Left lung (tissue), 10 donors: Measurements from ENCODE around the gene SLC17A7. TPM values are rescaled to one million over a fixed set of nuclear protein-coding genes. Genes with fewer than 3 reads are reported as not detected.

ENCODE experiments used
- ATAC-seq: fragments of 200-7000 bp; cut with Tn5 transposase; one replicate; pipeline ENCODE4 v1.9.1; 2020; ENCODE audit warnings: moderate library complexity
- DNase-seq, 4 donors: peaks; one replicate each; pipeline ENCODE4 v3.0.0-alpha.2; 2013 to 2020
- H3K27ac ChIP-seq, 2 donors: fragments of 200-600 bp; sonication (generic) in 1 of 2; one replicate each; pipeline versions ENCODE4 v1.5.0 to v1.8.0; 2020 to 2021
- H3K27me3 ChIP-seq, 2 donors: fragments of 200-600 bp; sonication (generic) in 1 of 2; one replicate each; pipeline versions ENCODE4 v1.5.0 to v1.8.0; 2020 to 2021
- H3K36me3 ChIP-seq, 2 donors: fragments of 200-600 bp; sonication (generic) in 1 of 2; one replicate each; pipeline versions ENCODE4 v1.5.0 to v1.8.0; 2020 to 2021
- H3K4me1 ChIP-seq, 2 donors: fragments of 200-600 bp; one replicate each; pipeline ENCODE4 v1.8.0; 2021
- H3K4me3 ChIP-seq, 2 donors: fragments of 200-600 bp; sonication (generic) in 1 of 2; one replicate each; pipeline versions ENCODE4 v1.5.0 to v1.8.0; 2020 to 2021; ENCODE audit warnings: mild to moderate bottlenecking in 1 of 2
- H3K9me3 ChIP-seq, 2 donors: fragments of 200-600 bp; sonication (generic) in 1 of 2; one replicate each; pipeline versions ENCODE4 v1.5.0 to v1.8.0; 2020 to 2021
- intact Hi-C, 2 donors: fragments of 100-400 bp; cut with DNase I; formaldehyde crosslinking; loops; one replicate each; pipeline versions ENCODE4 v1.11.2 to v1.14.2; 2022
- polyA plus RNA-seq, 6 donors: library from polyadenylated mRNA; unstranded; fragments of 120-200 nt; gene quantifications; one replicate each; pipeline ENCODE4 v1.2.1, GENCODE V29; 2013; ENCODE audit not compliant: insufficient read length in 6 of 6
- total RNA-seq, 2 donors: library from RNA; stranded (reverse); fragmentation: NEBNext Ultra II Directional; extraction: Animal tissue kit (Norgen Biotek cat#: 25700); gene quantifications; one replicate each; pipeline ENCODE4 v1.2.1, GENCODE V29; 2021
- TF ChIP-seq, protein P1 (sequence below), 2 donors: fragments of 200-600 bp; sonication (generic) in 1 of 2; IDR thresholded peaks; one replicate each; pipeline versions ENCODE4 v1.5.0 to v1.8.0; 2021; ENCODE audit warnings: antibody characterized with exemption in 2 of 2
- donor health status: DM: no; HTN: yes; CAD: no.
- donor health status: DM: no; HTN: no; CAD: no.

SLC17A7 gene
- total and polyA plus RNA-seq, 8 donors = 0.21 to 0.70 (median 0.33) TPM

GRCh38 chr19:49390131-49390928 lies 51.0 kb downstream of the SLC17A7 start:
- no peak for DNase-seq
- no peaks in the 10 kb centered on the region for H3K36me3 ChIP-seq
- no peaks in the 10 kb centered on the region for H3K9me3 ChIP-seq
- TF ChIP-seq, protein P1, sequence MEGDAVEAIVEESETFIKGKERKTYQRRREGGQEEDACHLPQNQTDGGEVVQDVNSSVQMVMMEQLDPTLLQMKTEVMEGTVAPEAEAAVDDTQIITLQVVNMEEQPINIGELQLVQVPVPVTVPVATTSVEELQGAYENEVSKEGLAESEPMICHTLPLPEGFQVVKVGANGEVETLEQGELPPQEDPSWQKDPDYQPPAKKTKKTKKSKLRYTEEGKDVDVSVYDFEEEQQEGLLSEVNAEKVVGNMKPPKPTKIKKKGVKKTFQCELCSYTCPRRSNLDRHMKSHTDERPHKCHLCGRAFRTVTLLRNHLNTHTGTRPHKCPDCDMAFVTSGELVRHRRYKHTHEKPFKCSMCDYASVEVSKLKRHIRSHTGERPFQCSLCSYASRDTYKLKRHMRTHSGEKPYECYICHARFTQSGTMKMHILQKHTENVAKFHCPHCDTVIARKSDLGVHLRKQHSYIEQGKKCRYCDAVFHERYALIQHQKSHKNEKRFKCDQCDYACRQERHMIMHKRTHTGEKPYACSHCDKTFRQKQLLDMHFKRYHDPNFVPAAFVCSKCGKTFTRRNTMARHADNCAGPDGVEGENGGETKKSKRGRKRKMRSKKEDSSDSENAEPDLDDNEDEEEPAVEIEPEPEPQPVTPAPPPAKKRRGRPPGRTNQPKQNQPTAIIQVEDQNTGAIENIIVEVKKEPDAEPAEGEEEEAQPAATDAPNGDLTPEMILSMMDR (IDR thresholded peaks at IDR 0.05) = no peak
- ATAC-seq = no peak
- no peak overlapping the region for H3K4me3 ChIP-seq
- H3K4me1 ChIP-seq = no peaks in the 10 kb centered on the region
- no peak overlapping the region for H3K27ac ChIP-seq
- H3K27me3 ChIP-seq = peaks cover 0 to 24% of the 10 kb centered on the region in 2 donors
- intact Hi-C loops = loop anchor here in 1 of 2 donors (5.0 kb wide), 1 partner anchor 52 kb away; the partner anchor contains the start of gene SLC17A7

DNA sequence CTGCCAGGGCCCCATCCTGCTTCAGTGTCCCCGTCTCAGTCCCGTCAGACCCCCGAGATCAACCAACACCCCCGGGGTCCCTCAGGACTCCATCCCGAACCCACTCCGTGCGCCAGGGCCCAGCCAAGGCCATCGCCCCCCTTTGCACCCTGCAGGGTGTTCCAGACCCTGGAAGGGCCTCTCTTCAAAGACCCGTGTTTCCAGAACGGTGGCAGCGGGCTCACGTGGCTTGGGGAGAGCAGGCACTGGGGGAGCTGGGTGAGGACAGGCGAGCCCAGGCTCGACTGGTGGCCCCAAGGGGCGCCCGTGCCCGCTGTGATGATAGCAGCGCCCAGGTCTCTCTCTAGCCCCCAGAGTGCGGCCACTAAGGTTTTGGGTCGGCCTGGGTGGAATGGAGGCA lies 51.9 kb downstream of the SLC17A7 start:
- no peaks in the 10 kb centered on the region for H3K36me3 ChIP-seq
- DNase-seq (no peak), ATAC-seq (no peak)
- no peaks in the 10 kb centered on the region for H3K9me3 ChIP-seq
- intact Hi-C loops = no loop called here
- H3K27me3 ChIP-seq = peaks cover 0 to 22% of the 10 kb centered on the region in 2 donors
- H3K4me3 ChIP-seq = no peak overlapping the region
- H3K27ac ChIP-seq = no peak overlapping the region
- TF ChIP-seq, protein P1 (IDR thresholded peaks at IDR 0.05) = no peak
- no peaks in the 10 kb centered on the region for H3K4me1 ChIP-seq

DNA sequence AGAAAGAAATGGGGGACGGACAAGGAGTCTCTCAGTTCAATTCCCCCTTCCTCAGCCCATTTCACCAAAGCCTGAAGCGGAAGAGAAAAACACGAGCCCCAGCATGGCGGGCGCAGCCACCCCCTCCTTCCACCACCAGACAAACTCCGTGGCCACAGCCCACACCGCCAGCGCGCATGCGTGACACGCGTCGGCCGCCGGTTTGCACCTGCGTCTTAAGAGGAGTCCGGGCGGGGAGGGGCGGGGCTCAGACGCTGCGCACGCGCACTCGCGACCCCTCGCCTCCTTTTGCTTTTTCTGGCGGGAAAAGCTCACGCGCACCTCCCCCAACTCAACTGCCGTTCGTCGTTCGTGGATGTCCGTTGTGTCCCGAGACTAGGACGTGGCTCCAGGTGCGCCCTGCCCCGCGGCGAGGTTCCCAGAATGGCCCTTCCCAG lies 53.4 kb downstream of the SLC17A7 start, which contains the start of gene KASH5:
Gene KASH5 (plus strand): TSS at position 314 of the 437 bp plus-strand sequence. CDS start 2,635 bp downstream, outside the sequence.
- peak in 3 of 4 donors; percentile 65 to 94 (median 89) for DNase-seq
- Histone ChIP-seq H3K36me3 (no peaks in the 10 kb centered on the region), H3K27me3 (peaks cover 0 to 16% of the 10 kb centered on the region in 2 donors), H3K9me3 (peaks cover 0 to under 1% of the 10 kb centered on the region in 2 donors), H3K4me3 (peak within 1 kb of the TSS; percentile 9 to 23), H3K27ac (no peak within 1 kb of the TSS), H3K4me1 (no peaks in the 10 kb centered on the region)
- TF ChIP-seq, protein P1 (IDR thresholded peaks at IDR 0.05) = no peak
- intact Hi-C loops = no loop called here
- ATAC-seq = peak; percentile 77

DNA sequence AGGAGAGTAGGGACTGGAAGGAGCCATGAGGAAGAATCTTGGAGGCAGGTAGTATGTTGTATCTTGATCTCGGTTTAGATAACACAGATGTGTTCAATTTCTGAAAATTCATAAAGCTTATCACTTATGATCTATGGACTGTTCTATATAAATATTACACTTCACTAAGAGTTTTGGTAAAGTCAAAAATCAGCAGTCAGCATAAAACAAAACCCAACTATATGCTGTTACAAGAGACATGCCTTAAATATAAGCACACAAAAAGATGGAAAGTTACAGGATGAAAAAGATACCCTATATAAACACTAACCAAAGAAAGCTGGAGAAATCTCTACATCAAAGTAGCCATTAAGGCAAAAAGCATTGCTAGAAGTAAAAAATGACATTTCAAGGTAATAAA lies 57.7 kb downstream of the SLC17A7 start:
- intact Hi-C loops = no loop called here
- peaks cover 0 to 11% of the 10 kb centered on the region in 2 donors for H3K9me3 ChIP-seq
- no peak overlapping the region for H3K4me3 ChIP-seq
- no peak overlapping the region for H3K27ac ChIP-seq
- TF ChIP-seq, protein P1 (IDR thresholded peaks at IDR 0.05) = no peak
- peaks cover 0 to 16% of the 10 kb centered on the region in 2 donors for H3K27me3 ChIP-seq
- no peaks in the 10 kb centered on the region for H3K36me3 ChIP-seq
- H3K4me1 ChIP-seq = no peaks in the 10 kb centered on the region
- no peak for DNase-seq
- no peak for ATAC-seq

- no peak overlapping the region for H3K27ac ChIP-seq
- no peaks in the 10 kb centered on the region for H3K4me1 ChIP-seq
- peaks cover 0 to 9% of the 10 kb centered on the region in 2 donors for H3K27me3 ChIP-seq
- no peak overlapping the region for H3K4me3 ChIP-seq
- TF ChIP-seq, protein P1 (IDR thresholded peaks at IDR 0.05) = no peak
- ATAC-seq (no peak), DNase-seq (no peak)
- intact Hi-C loops = no loop called here
- no peaks in the 10 kb centered on the region for H3K36me3 ChIP-seq
- peaks cover 0 to 11% of the 10 kb centered on the region in 2 donors for H3K9me3 ChIP-seq
Observed at GRCh38 chr19:49382639-49383038, 58.7 kb downstream of the SLC17A7 start.
